Tibial nerve (tissue), 4 donors: ENCODE measurements around the gene SEPTIN5. TPM values are rescaled to one million over a fixed set of nuclear protein-coding genes. Genes with fewer than 3 reads are reported as not detected.
"Not testable (repeated sequence)": the region's sequence is repeated elsewhere in the genome, so short reads cannot be mapped to it uniquely, and the experiment has no call there.

ENCODE experiments used
- DNase-seq, 2 donors: peaks; one replicate each; pipeline ENCODE4 v3.0.0-alpha.2; 2019; ENCODE audit warnings: low spot score in 2 of 2
- H3K27ac ChIP-seq, 4 donors: fragments of 200-600 bp; sonication (generic) in 3 of 4; one replicate each; pipeline ENCODE4 v1.5.1; 2017 to 2019; ENCODE audit warnings: mild to moderate bottlenecking in 1 of 4
- H3K27me3 ChIP-seq, 2 donors: fragments of 200-600 bp; sonication (generic) in 1 of 2; one replicate each; pipeline versions ENCODE4 v1.5.1 to v1.6.0; 2017 to 2019
- H3K36me3 ChIP-seq, 3 donors: fragments of 200-600 bp; sonication (generic); one replicate each; pipeline ENCODE4 v1.5.1; 2018 to 2019
- H3K4me1 ChIP-seq, 4 donors: fragments of 200-600 bp; sonication (generic) in 3 of 4; one replicate each; pipeline ENCODE4 v1.5.1; 2017 to 2019
- H3K4me3 ChIP-seq, 4 donors: fragments of 200-600 bp; sonication (generic) in 3 of 4; one replicate each; pipeline ENCODE4 v1.5.1; 2017 to 2019; ENCODE audit warnings: mild to moderate bottlenecking in 1 of 4, moderate library complexity in 1 of 4
- H3K9me3 ChIP-seq, 4 donors: fragments of 200-600 bp; sonication (generic) in 3 of 4; one replicate each; pipeline ENCODE4 v1.5.1; 2017 to 2019
- EP300 ChIP-seq, 2 donors: sonication (generic); formaldehyde crosslinking; IDR thresholded peaks; one replicate each; pipeline ENCODE4 v1.6.1; 2017; ENCODE audit warnings: antibody characterized with exemption in 2 of 2, mild to moderate bottlenecking in 1 of 2
- POLR2A ChIP-seq, 2 donors: fragments of 450-650 bp; IDR thresholded peaks; one replicate each; pipeline ENCODE4 v1.6.1; 2017; ENCODE audit warnings: antibody characterized with exemption in 2 of 2, mild to moderate bottlenecking in 2 of 2, moderate library complexity in 2 of 2
- WGBS, 2 donors: methylation state at CpG; one replicate each; pipeline ENCODE4 v1.1.5; 2018; 5-methylcytosine and 5-hydroxymethylcytosine counted together
- total RNA-seq, 4 donors: library from RNA; depleted of rRNA; stranded (reverse); fragments of >200 nt; gene quantifications; one replicate each; pipeline ENCODE4 v1.1.0, GENCODE V29; 2016
- TF ChIP-seq, protein P1 (sequence below), 5 experiments: fragments of 200-600 bp in 3 of 5; fragments of 450-650 bp in 2 of 5; sonication (generic) in 3 of 5; IDR thresholded peaks; one replicate each; pipeline ENCODE4 v1.5.1; 2016 to 2019; ENCODE audit warnings: antibody characterized with exemption in 5 of 5, mild to moderate bottlenecking in 3 of 5, moderate library complexity in 2 of 5

Gene SEPTIN5
- total RNA-seq, 4 donors from 2014 or later, result 11.4 to 29.1 (median 25.2) TPM

DNA sequence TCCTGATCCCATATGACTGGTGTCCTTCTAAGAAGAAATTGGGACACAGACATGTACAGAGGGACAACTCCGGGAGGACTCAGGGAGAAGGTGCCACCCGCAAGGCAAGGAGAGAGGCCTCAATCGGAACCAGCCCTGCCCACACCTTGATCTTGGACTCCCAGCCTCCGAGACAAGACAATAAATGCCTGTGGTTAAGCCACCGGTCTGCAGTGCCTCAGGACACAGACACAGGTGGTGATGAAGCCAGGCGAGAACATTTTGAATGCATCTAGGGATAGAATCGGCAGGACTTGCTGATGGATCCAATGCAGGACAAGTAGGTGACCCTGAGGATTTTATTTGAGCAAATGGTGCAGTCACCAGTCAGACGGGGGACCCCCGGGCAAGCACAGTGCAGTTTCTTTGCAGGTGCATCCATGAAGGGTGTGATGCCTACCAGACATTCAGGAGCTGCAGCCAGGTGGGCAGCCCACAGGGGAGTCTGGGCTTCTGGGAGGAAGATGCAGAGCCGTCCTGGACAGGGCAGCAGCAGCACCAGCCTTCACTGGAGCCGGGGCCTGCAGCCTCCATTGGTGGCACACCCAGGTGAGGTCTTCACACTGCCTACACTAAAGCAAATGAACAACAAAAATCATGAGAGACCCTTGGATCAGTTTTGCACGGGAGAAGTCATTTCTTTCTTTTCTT, 20.2 kb upstream of the SEPTIN5 start:
- no peak overlapping the region for H3K4me3 ChIP-seq
- WGBS, 2 donors, result 84 to 90% methylated on average over 12 of the region's 12 CpGs
- H3K9me3 ChIP-seq, result no peaks in the 10 kb centered on the region
- TF ChIP-seq, protein P1, sequence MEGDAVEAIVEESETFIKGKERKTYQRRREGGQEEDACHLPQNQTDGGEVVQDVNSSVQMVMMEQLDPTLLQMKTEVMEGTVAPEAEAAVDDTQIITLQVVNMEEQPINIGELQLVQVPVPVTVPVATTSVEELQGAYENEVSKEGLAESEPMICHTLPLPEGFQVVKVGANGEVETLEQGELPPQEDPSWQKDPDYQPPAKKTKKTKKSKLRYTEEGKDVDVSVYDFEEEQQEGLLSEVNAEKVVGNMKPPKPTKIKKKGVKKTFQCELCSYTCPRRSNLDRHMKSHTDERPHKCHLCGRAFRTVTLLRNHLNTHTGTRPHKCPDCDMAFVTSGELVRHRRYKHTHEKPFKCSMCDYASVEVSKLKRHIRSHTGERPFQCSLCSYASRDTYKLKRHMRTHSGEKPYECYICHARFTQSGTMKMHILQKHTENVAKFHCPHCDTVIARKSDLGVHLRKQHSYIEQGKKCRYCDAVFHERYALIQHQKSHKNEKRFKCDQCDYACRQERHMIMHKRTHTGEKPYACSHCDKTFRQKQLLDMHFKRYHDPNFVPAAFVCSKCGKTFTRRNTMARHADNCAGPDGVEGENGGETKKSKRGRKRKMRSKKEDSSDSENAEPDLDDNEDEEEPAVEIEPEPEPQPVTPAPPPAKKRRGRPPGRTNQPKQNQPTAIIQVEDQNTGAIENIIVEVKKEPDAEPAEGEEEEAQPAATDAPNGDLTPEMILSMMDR (IDR thresholded peaks at IDR 0.05), result no peak
- no peak for TF ChIP-seq EP300 (IDR thresholded peaks at IDR 0.05)
- TF ChIP-seq POLR2A (IDR thresholded peaks at IDR 0.05), result no peak
- H3K4me1 ChIP-seq, result peaks cover 0 to 20% (median 0%) of the 10 kb centered on the region in 4 donors
- DNase-seq, result no peak
- no peaks in the 10 kb centered on the region for H3K36me3 ChIP-seq
- H3K27ac ChIP-seq, result no peak overlapping the region
- H3K27me3 ChIP-seq, result no peaks in the 10 kb centered on the region

DNA sequence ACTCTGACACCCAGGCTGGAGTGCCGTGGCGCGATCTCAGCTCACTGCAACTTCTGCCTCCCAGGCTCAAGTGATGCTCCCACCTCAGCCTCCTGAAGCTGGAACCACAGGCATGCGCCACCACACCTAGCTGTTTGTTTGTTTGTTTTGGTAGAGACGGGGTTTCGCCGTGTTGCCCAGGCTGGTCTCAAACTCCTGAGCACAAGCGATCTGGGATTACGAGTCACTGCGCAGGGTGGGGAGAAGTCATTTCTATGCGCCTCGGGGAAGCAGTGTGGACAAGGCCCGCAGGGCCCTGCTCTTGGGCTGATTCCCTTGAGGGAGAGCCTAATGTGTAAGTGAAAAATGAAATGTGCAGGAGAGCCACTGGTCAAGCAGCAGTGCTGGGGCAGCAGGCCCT, 19.6 kb upstream of the SEPTIN5 start:
- no peaks in the 10 kb centered on the region for H3K9me3 ChIP-seq
- H3K36me3 ChIP-seq, result no peaks in the 10 kb centered on the region
- TF ChIP-seq POLR2A (IDR thresholded peaks at IDR 0.05) (no peak), EP300 (IDR thresholded peaks at IDR 0.05) (no peak)
- TF ChIP-seq, protein P1 (IDR thresholded peaks at IDR 0.05), result no peak
- peaks cover 0 to 20% (median 0%) of the 10 kb centered on the region in 4 donors for H3K4me1 ChIP-seq
- no peak overlapping the region for H3K4me3 ChIP-seq
- no peak overlapping the region for H3K27ac ChIP-seq
- 89 to 90% methylated on average over 13 of the region's 13 CpGs for WGBS, 2 donors
- no peak for DNase-seq
- no peaks in the 10 kb centered on the region for H3K27me3 ChIP-seq

DNA sequence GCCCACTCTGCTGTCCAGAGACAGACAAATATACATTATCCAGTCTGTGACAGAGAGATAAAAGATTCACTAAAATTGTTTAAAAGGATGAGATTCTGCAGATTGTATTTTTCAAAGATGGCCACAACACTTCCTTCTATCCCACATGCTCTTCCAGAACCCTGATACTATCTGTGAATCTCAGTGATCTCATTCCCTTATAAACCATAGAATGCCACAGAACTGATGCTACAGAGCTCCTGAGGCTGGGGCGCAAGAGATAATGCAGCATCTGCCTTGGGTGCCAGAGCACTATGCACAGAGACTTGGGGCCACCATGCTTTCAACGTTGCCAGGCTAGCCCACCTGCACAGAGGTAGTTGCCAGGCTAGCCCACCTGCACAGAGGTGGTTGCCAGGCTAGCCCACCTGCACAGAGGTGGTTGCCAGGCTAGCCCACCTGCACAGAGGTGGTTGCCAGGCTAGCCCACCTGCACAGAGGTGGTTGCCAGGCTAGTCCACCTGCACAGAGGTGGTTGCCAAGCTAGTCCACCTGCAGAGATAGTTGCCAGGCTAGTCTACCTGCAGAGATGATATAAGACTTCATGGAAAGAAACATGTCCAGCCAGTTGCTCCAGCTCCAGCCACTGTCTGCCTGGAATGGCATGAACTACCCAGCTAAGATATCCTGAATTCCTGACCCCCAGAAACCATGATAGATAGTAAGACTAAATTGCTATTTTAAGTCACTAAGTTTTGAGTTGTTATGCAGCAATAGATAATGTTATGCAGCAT, 17.6 kb upstream of the SEPTIN5 start:
- H3K27ac ChIP-seq, result no peak overlapping the region
- no peak for TF ChIP-seq EP300 (IDR thresholded peaks at IDR 0.05)
- TF ChIP-seq, protein P1 (IDR thresholded peaks at IDR 0.05), result no peak
- TF ChIP-seq POLR2A (IDR thresholded peaks at IDR 0.05), result no peak
- DNase-seq, result no peak
- no peaks in the 10 kb centered on the region for H3K27me3 ChIP-seq
- no peaks in the 10 kb centered on the region for H3K9me3 ChIP-seq
- no peak overlapping the region for H3K4me3 ChIP-seq
- 91 to 100% methylated on average over 1 to 2 of the region's 2 CpGs for WGBS, 2 donors
- H3K36me3 ChIP-seq, result no peaks in the 10 kb centered on the region
- peaks cover 0 to 4% (median 0%) of the 10 kb centered on the region in 4 donors for H3K4me1 ChIP-seq

DNA sequence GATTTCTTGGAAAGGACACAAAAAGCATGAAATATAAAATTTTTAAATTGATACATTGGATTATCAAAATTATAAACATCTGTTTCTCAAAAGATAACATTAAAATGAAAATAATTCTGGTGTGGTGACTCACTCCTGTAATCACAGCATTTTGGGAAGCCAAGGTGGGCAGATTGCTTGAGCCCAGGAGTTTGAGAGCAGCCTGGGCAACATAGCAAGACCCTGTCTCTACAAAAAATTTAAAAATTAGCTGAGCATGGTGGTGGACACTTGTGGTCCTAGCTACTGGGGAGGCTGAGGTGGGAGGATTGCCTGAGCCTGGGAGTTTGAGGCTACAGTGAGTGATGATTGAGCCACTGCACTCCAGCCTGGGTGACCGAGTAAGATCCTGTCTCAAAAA, 16.4 kb upstream of the SEPTIN5 start:
- not testable (repeated sequence) for H3K36me3 ChIP-seq, H3K4me3 ChIP-seq, H3K9me3 ChIP-seq, DNase-seq, H3K27ac ChIP-seq, H3K4me1 ChIP-seq, H3K27me3 ChIP-seq
- 79 to 88% methylated on average over 1 of the region's 1 CpG for WGBS, 2 donors

DNA sequence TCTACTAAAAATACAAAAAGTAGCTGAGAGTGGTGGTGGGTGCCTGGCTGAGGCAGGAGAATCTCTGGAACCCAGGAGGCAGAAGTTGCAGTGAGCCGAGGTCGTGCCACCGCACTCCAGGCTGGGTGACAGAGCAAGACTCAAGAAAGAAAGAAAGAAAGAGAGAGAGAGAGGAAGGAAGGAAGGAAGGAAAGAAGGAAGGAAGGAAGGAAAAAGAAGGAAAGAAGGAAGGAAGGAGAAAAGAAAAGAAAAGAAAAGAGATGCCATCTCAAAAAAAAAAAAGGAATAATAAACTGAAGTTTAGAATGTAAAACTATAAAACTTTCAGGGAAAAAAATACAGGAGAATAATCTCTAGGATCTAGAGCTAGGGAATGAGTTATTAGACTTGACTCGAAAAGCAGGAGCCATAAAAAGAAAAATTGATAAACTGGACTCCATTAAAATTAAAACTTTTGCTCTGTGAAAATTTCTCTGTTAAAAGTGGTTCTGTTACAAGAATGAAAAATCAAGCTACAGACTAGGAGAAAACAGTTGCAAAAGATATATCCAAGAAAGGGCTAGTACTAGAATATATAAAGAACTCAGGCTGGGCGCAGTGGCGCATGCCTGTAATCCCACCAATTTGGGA, 13.4 kb upstream of the SEPTIN5 start:
- Histone ChIP-seq H3K27me3 (no peaks in the 10 kb centered on the region), H3K27ac (no peak overlapping the region), H3K4me3 (no peak overlapping the region), H3K9me3 (no peaks in the 10 kb centered on the region), H3K36me3 (no peaks in the 10 kb centered on the region), H3K4me1 (no peaks in the 10 kb centered on the region)
- WGBS, 2 donors, result 90 to 95% methylated on average over 6 of the region's 6 CpGs
- TF ChIP-seq, protein P1 (IDR thresholded peaks at IDR 0.05), result no peak
- TF ChIP-seq POLR2A (IDR thresholded peaks at IDR 0.05) (no peak), EP300 (IDR thresholded peaks at IDR 0.05) (no peak)
- no peak for DNase-seq
